H1 (cell line): Measurements from ENCODE around the gene GPER1. TPM values are rescaled to one million over a fixed set of nuclear protein-coding genes. Genes with fewer than 3 reads are reported as not detected.

Source experiments
- CTCF ChIA-PET: fragments of 300-600 bp; sonication (Branson Sonifier 250); formaldehyde crosslinking; loops from one replicate; lab custom pipeline; 2021; ENCODE audit not compliant: partially characterized antibody; lab: Charles Lee
- POLR2A ChIA-PET: fragments of 300-600 bp; sonication (Branson Sonifier 250); formaldehyde crosslinking; loops from one replicate; lab custom pipeline; 2021; ENCODE audit warnings: inconsistent platforms; ENCODE audit not compliant: partially characterized antibody; lab: Charles Lee
- DNase-seq, 2 experiments: peaks; one replicate each; pipeline versions ENCODE4 v3.0.0 to v3.0.0-alpha.2; 2010 to 2022; ENCODE audit warnings: low spot score in 2 of 2, low read depth in 1 of 2, mixed read lengths in 1 of 2
- FAIRE-seq: peaks from 2 replicates; lab custom pipeline; 2011; peaks lifted over from hg19 to GRCh38; lab: Jason Lieb, UNC
- H2AFZ ChIP-seq: 2 replicates; pipeline ENCODE4 v1.8.1; 2012; ENCODE audit warnings: low read length, inconsistent platforms
- H2AK5ac ChIP-seq: 2 replicates; pipeline ENCODE4 v1.6.1; 2013; ENCODE audit warnings: low read depth, low read length
- H2BK120ac ChIP-seq: replicated peaks from 2 replicates; pipeline ENCODE3; 2013; ENCODE audit warnings: low read depth, low read length, inconsistent platforms
- H2BK12ac ChIP-seq: 2 replicates; pipeline ENCODE4 v1.6.1; 2013; ENCODE audit warnings: low read depth, low read length
- H2BK15ac ChIP-seq: 2 replicates; pipeline ENCODE4 v1.6.1; 2013; ENCODE audit warnings: low read length
- H2BK20ac ChIP-seq: 2 replicates; pipeline ENCODE4 v1.6.1; 2013; ENCODE audit warnings: low read length
- H2BK5ac ChIP-seq: 2 replicates; pipeline ENCODE4 v1.6.1; 2013; ENCODE audit warnings: low read depth, low read length
- H3K14ac ChIP-seq: 2 replicates; pipeline ENCODE4 v1.6.1; 2013; ENCODE audit warnings: inconsistent platforms; ENCODE audit not compliant: insufficient read length
- H3K18ac ChIP-seq: 2 replicates; pipeline ENCODE4 v1.6.1; 2013; ENCODE audit warnings: low read length; ENCODE audit errors: extremely low read depth
- H3K23ac ChIP-seq: 2 replicates; pipeline ENCODE4 v1.6.1; 2013; ENCODE audit warnings: inconsistent platforms; ENCODE audit not compliant: insufficient read length
- H3K23me2 ChIP-seq: 2 replicates; pipeline ENCODE4 v1.6.1; 2013; ENCODE audit warnings: low read depth, low read length
- H3K27ac ChIP-seq: 2 replicates; pipeline ENCODE4 v1.6.1; 2011; ENCODE audit warnings: low read depth, low read length, inconsistent platforms
- H3K27me3 ChIP-seq, 4 experiments: replicated peaks in 1 of 4; 1 replicate in 1 of 4; 2 replicates in 3 of 4; pipeline versions ENCODE4 v1.6.1 to v1.8.1; 2011 to 2013; ENCODE audit warnings: low read length in 3 of 4, mild to moderate bottlenecking in 3 of 4, inconsistent platforms in 2 of 4, mixed read lengths in 2 of 4, moderate library complexity in 1 of 4; ENCODE audit not compliant: control insufficient read depth in 3 of 4, insufficient read depth in 3 of 4; ENCODE audit errors: extremely low read depth in 1 of 4
- H3K36me3 ChIP-seq, 4 experiments: 2 replicates each; pipeline versions ENCODE4 v1.6.1 to v1.8.1; 2011 to 2013; ENCODE audit warnings: mild to moderate bottlenecking in 4 of 4, low read length in 3 of 4, moderate library complexity in 2 of 4, control low read depth in 1 of 4, inconsistent platforms in 1 of 4; ENCODE audit not compliant: insufficient read depth in 4 of 4, control insufficient read depth in 2 of 4
- H3K4ac ChIP-seq: replicated peaks from 2 replicates; pipeline ENCODE3; 2013; ENCODE audit warnings: low read length, low read depth, mixed read lengths, inconsistent platforms; ENCODE audit not compliant: insufficient read length
- H3K4me1 ChIP-seq, 4 experiments: replicated peaks in 1 of 4; 1 replicate in 1 of 4; 2 replicates in 3 of 4; pipeline versions ENCODE4 v1.6.1 to v1.8.1; 2011 to 2013; ENCODE audit warnings: low read length in 3 of 4, inconsistent platforms in 2 of 4, mixed read lengths in 1 of 4; ENCODE audit not compliant: insufficient read depth in 4 of 4, control insufficient read depth in 3 of 4
- H3K4me2 ChIP-seq, 2 experiments: 2 replicates each; pipeline versions ENCODE4 v1.6.1 to v1.8.1; 2011 to 2013; ENCODE audit warnings: low read depth in 2 of 2, low read length in 2 of 2, control low read depth in 1 of 2, inconsistent platforms in 1 of 2, mild to moderate bottlenecking in 1 of 2; ENCODE audit not compliant: insufficient read depth in 1 of 2
- H3K4me3 ChIP-seq, 4 experiments: fragments of 200-600, 300-600 bp in 1 of 4; sonication (generic), shearing (Covaris generic), sonication (Bioruptor Twin) in 1 of 4; 2 replicates each; pipeline versions ENCODE4 v1.5.1 to v1.8.1; 2011 to 2016; ENCODE audit warnings: low read length in 4 of 4, low read depth in 3 of 4, control low read depth in 2 of 4, inconsistent platforms in 2 of 4, mild to moderate bottlenecking in 2 of 4, mixed read lengths in 1 of 4, moderate library complexity in 1 of 4; ENCODE audit not compliant: insufficient read depth in 2 of 4; ENCODE audit errors: extremely low read depth in 1 of 4
- H3K56ac ChIP-seq: replicated peaks from 2 replicates; pipeline ENCODE3; 2013; ENCODE audit warnings: low read depth, mild to moderate bottlenecking, mixed read lengths, low read length, inconsistent platforms; ENCODE audit not compliant: insufficient read length
- H3K79me1 ChIP-seq: 2 replicates; pipeline ENCODE4 v1.6.1; 2013; ENCODE audit warnings: low read depth, low read length, control low read depth
- H3K79me2 ChIP-seq, 2 experiments: 2 replicates each; pipeline versions ENCODE4 v1.6.1 to v1.8.1; 2012 to 2013; ENCODE audit warnings: low read length in 2 of 2, mild to moderate bottlenecking in 2 of 2, inconsistent platforms in 1 of 2; ENCODE audit not compliant: insufficient read depth in 2 of 2, control insufficient read depth in 1 of 2
- H3K9ac ChIP-seq, 4 experiments: replicated peaks in 1 of 4; 1 replicate in 1 of 4; 2 replicates in 3 of 4; pipeline versions ENCODE4 v1.6.1 to v1.8.1; 2011 to 2013; ENCODE audit warnings: low read depth in 3 of 4, low read length in 3 of 4, control low read depth in 2 of 4, mild to moderate bottlenecking in 2 of 4, moderate library complexity in 2 of 4, inconsistent platforms in 1 of 4; ENCODE audit errors: extremely low read depth in 1 of 4
- H3K9me3 ChIP-seq, 2 experiments: 2 replicates each; pipeline versions ENCODE4 v1.6.1 to v1.8.1; 2012 to 2013; ENCODE audit warnings: mild to moderate bottlenecking in 2 of 2, moderate library complexity in 2 of 2, control low read depth in 1 of 2, inconsistent platforms in 1 of 2, low read depth in 1 of 2, low read length in 1 of 2, mixed read lengths in 1 of 2; ENCODE audit not compliant: insufficient read depth in 2 of 2
- H4K20me1 ChIP-seq, 2 experiments: replicated peaks in 1 of 2; 2 replicates each; pipeline versions ENCODE3 to v1.8.1; 2011 to 2013; ENCODE audit warnings: inconsistent platforms in 2 of 2, low read length in 2 of 2, mild to moderate bottlenecking in 1 of 2; ENCODE audit not compliant: insufficient read depth in 2 of 2, control insufficient read depth in 1 of 2
- H4K5ac ChIP-seq: 2 replicates; pipeline ENCODE4 v1.6.1; 2013; ENCODE audit warnings: low read length, low read depth, mixed read lengths, inconsistent platforms; ENCODE audit not compliant: insufficient read length
- H4K8ac ChIP-seq: 2 replicates; pipeline ENCODE4 v1.8.0; 2013; ENCODE audit warnings: mild to moderate bottlenecking, moderate library complexity, low read length, inconsistent platforms; ENCODE audit not compliant: insufficient read depth; ENCODE audit errors: extremely low read depth
- H4K91ac ChIP-seq: replicated peaks from 2 replicates; pipeline ENCODE3; 2013; ENCODE audit warnings: low read length, mixed read lengths, inconsistent platforms; ENCODE audit not compliant: insufficient read length
- BRCA1 ChIP-seq: IDR thresholded peaks from 2 replicates; pipeline ENCODE4 v1.6.1; 2012; ENCODE audit warnings: low read depth, low read length, improper control_type of control experiment
- GABPA ChIP-seq: IDR thresholded peaks from 2 replicates; pipeline ENCODE4 v1.6.1; 2011; ENCODE audit warnings: mild to moderate bottlenecking, low read length, moderate library complexity, borderline replicate concordance; ENCODE audit not compliant: insufficient read depth
- JUN ChIP-seq: IDR thresholded peaks from 2 replicates; pipeline ENCODE4 v1.6.1; 2011; ENCODE audit warnings: low read depth, mild to moderate bottlenecking, improper control_type of control experiment, low read length
- TBP ChIP-seq: IDR thresholded peaks from 2 replicates; pipeline ENCODE4 v1.6.1; 2011; ENCODE audit warnings: low read depth, low read length, improper control_type of control experiment
- WGBS, 2 experiments: shearing (Covaris generic) in 1 of 2; methylation state at CpG; one replicate each; pipeline versions ENCODE4 v1.1.6 to v1.1.7; 2013 to 2015; ENCODE audit warnings: low lambda C conversion rate in 2 of 2, mixed read lengths in 2 of 2, inconsistent platforms in 1 of 2, low coverage in 1 of 2, missing lambda C conversion rate in 1 of 2; ENCODE audit not compliant: insufficient replicate concordance in 2 of 2, insufficient coverage in 1 of 2, insufficient read length in 1 of 2; ENCODE audit errors: extremely low coverage in 1 of 2, missing lambda C conversion rate in 1 of 2; 5-methylcytosine and 5-hydroxymethylcytosine counted together
- polyA plus RNA-seq, 7 experiments: library from polyadenylated mRNA; depleted of rRNA in 3 of 7; stranded (reverse) in 5 of 7; unstranded in 2 of 7; fragments of >200 nt in 5 of 7; fragments of 200-250 nt in 2 of 7; gene quantifications; 1 replicate in 5 of 7; 2 replicates in 1 of 7; 4 replicates in 1 of 7; pipeline versions ENCODE4 v1.2.1 to v1.2.3, GENCODE V29; 2011 to 2013; ENCODE audit warnings: missing spikeins in 2 of 7, mixed read lengths in 2 of 7
- total RNA-seq: library from RNA; stranded (reverse); fragmentation: NEBNext Ultra II Directional; extraction: Animal tissue kit (Norgen Biotek cat#: 25700); gene quantifications from 2 replicates; pipeline ENCODE4 v1.2.1, GENCODE V29; 2021
- TF ChIP-seq, protein P1 (sequence below): IDR thresholded peaks from 2 replicates; pipeline ENCODE4 v1.6.1; 2011; ENCODE audit warnings: low read depth, mild to moderate bottlenecking, low read length; ENCODE audit not compliant: insufficient read depth

The GPER1 gene
- total and polyA plus RNA-seq, 2 of the 8 experiments (the other 6 are each of a cell fraction or from before 2014, with no cell fraction given), result 0.24 to 0.47 TPM

DNA sequence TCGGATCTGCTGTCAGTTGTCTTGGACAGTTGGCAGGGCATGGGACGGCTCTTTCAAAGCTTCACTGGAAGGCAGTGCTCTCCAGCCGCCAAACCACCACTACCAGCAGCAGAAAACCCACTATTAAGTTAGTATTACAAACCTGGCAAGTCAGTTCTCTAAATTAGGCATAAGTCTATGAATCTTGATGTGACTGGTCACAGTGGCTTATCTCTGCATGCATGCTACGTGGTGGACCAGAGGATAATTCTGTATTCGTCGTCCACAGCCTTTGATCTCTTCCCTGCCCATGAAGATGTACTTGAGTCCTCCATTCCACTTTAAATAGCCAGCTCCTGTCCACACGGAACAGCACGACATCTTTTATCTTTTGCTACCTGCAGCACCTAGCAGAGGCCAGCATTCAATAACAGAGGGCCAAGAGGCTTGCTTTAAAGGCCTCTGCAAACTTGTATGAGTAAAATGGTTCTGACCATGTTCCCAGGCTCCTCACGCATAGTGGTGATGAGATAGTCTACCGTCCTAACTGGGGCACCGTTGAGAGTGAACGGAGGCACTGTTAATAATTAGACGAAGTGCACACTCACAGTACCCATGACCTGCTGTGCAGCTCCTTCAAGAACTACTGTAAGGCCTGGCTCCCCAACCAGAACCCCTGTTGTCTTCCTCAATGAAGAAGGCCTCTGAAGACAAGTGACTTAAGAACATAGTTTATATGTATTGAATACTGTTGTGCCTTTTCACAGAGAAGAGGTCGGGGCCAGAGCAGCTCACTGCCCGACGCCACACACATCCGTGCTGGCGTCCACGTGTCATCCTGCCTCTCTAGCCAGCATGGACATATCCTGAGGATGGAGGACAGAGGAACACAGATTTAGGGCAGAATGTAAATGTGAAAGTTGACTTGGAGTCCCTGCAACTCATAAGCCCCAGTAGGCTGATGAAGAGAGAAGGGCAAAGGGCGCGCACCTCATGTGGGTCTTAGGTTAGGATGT, 42.5 kb upstream of the GPER1 start:
- no peak overlapping the region for H2BK120ac ChIP-seq
- no peak overlapping the region for H2BK5ac ChIP-seq
- H3K14ac ChIP-seq, result no peak overlapping the region
- peak overlapping the region; percentile 64 to 77 (median 70); a peak in 6 of 8 replicates for H3K4me3 ChIP-seq
- WGBS, 2 experiments, result 80% methylated on average over 21 of the region's 21 CpGs; no CpG with 5 or more reads in 1 of the 2 experiments
- no peak for FAIRE-seq
- H2AFZ ChIP-seq, result no peak overlapping the region
- no peak overlapping the region for H2BK12ac ChIP-seq
- H3K9ac ChIP-seq, result peak overlapping the region in 1 of 4 experiments; percentile 74; a peak in 2 of 7 replicates
- H3K27ac ChIP-seq, result no peak overlapping the region
- H3K4me2 ChIP-seq, result peak overlapping the region; percentile 79 to 88
- CTCF ChIA-PET, result interaction anchor here (0.7 to 5.1 kb wide), 13 partner anchors 9 to 128 kb away, joined by 3 to 32 read pairs (median 4); no protein-coding TSS in a partner anchor
- DNase-seq, result no peak
- peaks cover 6 to 17% (median 11%) of the 10 kb centered on the region in 4 experiments for H3K4me1 ChIP-seq
- no peak overlapping the region for H3K23ac ChIP-seq
- no peak overlapping the region for H2BK20ac ChIP-seq
- no peak overlapping the region for H2BK15ac ChIP-seq
- peaks cover 8% of the 10 kb centered on the region for H3K23me2 ChIP-seq
- peaks cover 9% of the 10 kb centered on the region for H3K79me1 ChIP-seq
- H4K5ac ChIP-seq, result no peak overlapping the region
- no peak overlapping the region for H4K8ac ChIP-seq
- peaks cover 0 to 11% of the 10 kb centered on the region in 2 experiments for H4K20me1 ChIP-seq
- H3K9me3 ChIP-seq, result no peaks in the 10 kb centered on the region
- no peak overlapping the region for H2AK5ac ChIP-seq
- no peak overlapping the region for H4K91ac ChIP-seq
- no peak overlapping the region for H3K18ac ChIP-seq
- no peak overlapping the region for H3K4ac ChIP-seq
- H3K36me3 ChIP-seq, result no peaks in the 10 kb centered on the region
- POLR2A ChIA-PET, result interaction anchor here (0.8 to 3.0 kb wide), 5 partner anchors 10 to 48 kb away, joined by 3 to 14 read pairs (median 3); partner anchors contain the start of gene GPER1
- peaks cover 0 to 17% of the 10 kb centered on the region in 2 experiments; a peak in 2 of 4 replicates for H3K79me2 ChIP-seq
- no peaks in the 10 kb centered on the region for H3K27me3 ChIP-seq
- no peak overlapping the region for H3K56ac ChIP-seq
- TF ChIP-seq, protein P1, sequence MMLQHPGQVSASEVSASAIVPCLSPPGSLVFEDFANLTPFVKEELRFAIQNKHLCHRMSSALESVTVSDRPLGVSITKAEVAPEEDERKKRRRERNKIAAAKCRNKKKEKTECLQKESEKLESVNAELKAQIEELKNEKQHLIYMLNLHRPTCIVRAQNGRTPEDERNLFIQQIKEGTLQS, result no peak
- TF ChIP-seq BRCA1 (no peak), JUN (no peak), TBP (no peak), GABPA (no peak)
